K562 (cell line): ENCODE data around the gene SLC19A1. TPM values are rescaled to one million over a fixed set of nuclear protein-coding genes. Genes with fewer than 3 reads are reported as not detected.

ENCODE experiments used
- ATAC-seq: fragments of 200-7000 bp; cut with Tn5 transposase; 3 replicates; pipeline ENCODE4 v1.9.1; 2020; ENCODE audit warnings: moderate library complexity
- BruUV-seq: library from RNA; stranded (reverse); fragments of 400-500 nt; replicated peaks from 2 replicates; lab custom pipeline; 2021; lab: Mats Ljungman, UMichigan
- CTCF ChIA-PET: fragments of 300-600 bp; formaldehyde crosslinking; extraction: SDS; loops from one replicate; lab custom pipeline; 2021; ENCODE audit warnings: low intra/inter-chr PET ratio; lab: Yijun Ruan, JAX
- POLR2A ChIA-PET: fragments of 300-600, 350-650 bp; sonication (Branson Sonifier 250); formaldehyde crosslinking; extraction: SDS; loops from one replicate; lab custom pipeline; 2021; ENCODE audit warnings: antibody characterized with exemption, inconsistent platforms; lab: Yijun Ruan, JAX
- DNase-seq, 4 experiments: peaks; one replicate each; pipeline versions ENCODE4 v3.0.0 to v3.0.0-alpha.2; 2011 to 2018; ENCODE audit warnings: low spot score in 3 of 4, mixed read lengths in 3 of 4; ENCODE audit errors: extremely low read depth in 1 of 4
- FAIRE-seq: peaks from 2 replicates; lab custom pipeline; 2011; peaks lifted over from hg19 to GRCh38; lab: Jason Lieb, UNC
- H2AFZ ChIP-seq: 2 replicates; pipeline ENCODE4 v1.6.0; 2011; ENCODE audit warnings: low read depth, low read length, control low read depth, inconsistent platforms
- H3K27ac ChIP-seq: fragments of 200-600 bp; 3 replicates; pipeline ENCODE4 v1.8.0; 2011; ENCODE audit warnings: low read depth, mild to moderate bottlenecking, control low read depth, inconsistent platforms, low read length, moderate library complexity, mixed read lengths; ENCODE audit errors: extremely low read depth
- H3K27me3 ChIP-seq, 2 experiments: fragments of 300-600 bp in 1 of 2; 2 replicates in 1 of 2; 3 replicates in 1 of 2; pipeline versions ENCODE4 v1.6.0 to v1.8.0; 2011; ENCODE audit warnings: inconsistent platforms in 2 of 2, low read length in 2 of 2, mild to moderate bottlenecking in 1 of 2, mixed read lengths in 1 of 2, moderate library complexity in 1 of 2; ENCODE audit not compliant: control insufficient read depth in 2 of 2, insufficient read depth in 2 of 2
- H3K36me3 ChIP-seq: fragments of 300-600 bp; 3 replicates; pipeline ENCODE4 v1.8.0; 2011; ENCODE audit warnings: mild to moderate bottlenecking, low read length, inconsistent platforms; ENCODE audit not compliant: control insufficient read depth, insufficient read depth
- H3K4me1 ChIP-seq, 2 experiments: fragments of 200-600 bp in 1 of 2; replicated peaks in 1 of 2; 2 replicates in 1 of 2; 3 replicates in 1 of 2; pipeline versions ENCODE4 v1.5.1 to v1.8.0; 2011; ENCODE audit warnings: inconsistent platforms in 2 of 2, low read length in 2 of 2, mild to moderate bottlenecking in 1 of 2, mixed read lengths in 1 of 2, moderate library complexity in 1 of 2; ENCODE audit not compliant: control insufficient read depth in 2 of 2, insufficient read depth in 2 of 2
- H3K4me2 ChIP-seq: 2 replicates; pipeline ENCODE4 v1.6.1; 2011; ENCODE audit warnings: low read length, control low read depth, inconsistent platforms, mixed read lengths; ENCODE audit not compliant: insufficient read depth
- H3K4me3 ChIP-seq: fragments of 200-600 bp; sonication (generic), shearing (Covaris generic); 2 replicates; pipeline ENCODE4 v1.5.1; 2016; ENCODE audit warnings: control low read depth, inconsistent platforms
- H3K79me2 ChIP-seq: fragments of 200-600 bp; 3 replicates; pipeline ENCODE4 v1.8.0; 2011; ENCODE audit warnings: low read length, inconsistent platforms; ENCODE audit not compliant: control insufficient read depth, insufficient read depth
- H3K9ac ChIP-seq, 2 experiments: 2 replicates each; pipeline versions ENCODE4 v1.6.0 to v1.6.1; 2011; ENCODE audit warnings: low read depth in 2 of 2, low read length in 2 of 2, control low read depth in 1 of 2, inconsistent platforms in 1 of 2, mild to moderate bottlenecking in 1 of 2, mixed read lengths in 1 of 2; ENCODE audit not compliant: insufficient read depth in 1 of 2
- H3K9me1 ChIP-seq: one replicate; pipeline ENCODE4 v1.6.0; 2011; ENCODE audit warnings: inconsistent platforms, mild to moderate bottlenecking, low read length, moderate library complexity; ENCODE audit not compliant: control insufficient read depth, insufficient read depth
- H3K9me3 ChIP-seq: replicated peaks from 2 replicates; pipeline ENCODE4 v1.5.1; 2011; ENCODE audit warnings: low read depth, low read length, inconsistent platforms; ENCODE audit not compliant: control insufficient read depth, insufficient read depth
- H4K20me1 ChIP-seq: replicated peaks from 2 replicates; pipeline ENCODE4 v1.6.1; 2011; ENCODE audit warnings: low read length, inconsistent platforms, mixed read lengths; ENCODE audit not compliant: control insufficient read depth, insufficient read depth
- DMBX1 ChIP-seq: fragments of 250-450 bp; sonication (Bioruptor Pico); IDR thresholded peaks from 2 replicates; pipeline ENCODE4 v1.8.0; 2022; ENCODE audit warnings: inconsistent platforms, mild to moderate bottlenecking, moderate library complexity, borderline replicate concordance
- E2F4 ChIP-seq: sonication (generic); formaldehyde crosslinking; IDR thresholded peaks from 2 replicates; pipeline ENCODE4 v1.8.0; 2022; ENCODE audit warnings: mild to moderate bottlenecking, low read depth, missing genetic modification reagents
- ETS2 ChIP-seq: IDR thresholded peaks from 2 replicates; pipeline ENCODE4 v1.6.1; 2016; ENCODE audit warnings: borderline replicate concordance, missing genetic modification characterization, mild to moderate bottlenecking, moderate library complexity, missing compliant biosample characterization; ENCODE audit not compliant: poor library complexity, severe bottlenecking
- EWSR1 ChIP-seq: fragments of 450-650 bp; IDR thresholded peaks from 2 replicates; pipeline ENCODE4 v1.6.1; 2018; ENCODE audit warnings: borderline replicate concordance, mild to moderate bottlenecking, low read depth, moderate library complexity; ENCODE audit not compliant: partially characterized antibody
- L3MBTL2 ChIP-seq: fragments of 450-650 bp; IDR thresholded peaks from 2 replicates; pipeline ENCODE4 v1.6.1; 2016; ENCODE audit warnings: mild to moderate bottlenecking, moderate library complexity
- MAFG ChIP-seq: fragments of 450-650 bp; conservative IDR thresholded peaks from 2 replicates; pipeline ENCODE4 v1.6.1; 2016; ENCODE audit warnings: missing genetic modification characterization, missing compliant biosample characterization
- MLX ChIP-seq, 2 experiments: fragments of 450-650 bp in 1 of 2; sonication (generic) in 1 of 2; formaldehyde crosslinking; conservative IDR thresholded peaks; 2 replicates each; pipeline versions ENCODE4 v1.4.0 to v1.8.1; 2020 to 2022; ENCODE audit warnings: mild to moderate bottlenecking in 1 of 2, missing genetic modification reagents in 1 of 2
- MYC ChIP-seq, 2 experiments: fragments of 250-450 bp in 1 of 2; sonication (Bioruptor Pico) in 1 of 2; IDR thresholded peaks; 2 replicates each; pipeline versions ENCODE4 v1.5.1 to v1.6.1; 2012 to 2021; ENCODE audit warnings: low read depth in 2 of 2, borderline replicate concordance in 1 of 2, improper control_type of control experiment in 1 of 2, low read length in 1 of 2, mild to moderate bottlenecking in 1 of 2, moderate library complexity in 1 of 2
- POLR2AphosphoS2 ChIP-seq: IDR thresholded peaks from 2 replicates; pipeline ENCODE4 v1.6.1; 2012; ENCODE audit warnings: low read length, improper control_type of control experiment
- POLR2G ChIP-seq: fragments of 200-400 bp; formaldehyde crosslinking; IDR thresholded peaks from 2 replicates; pipeline ENCODE4 v1.6.1; 2017; ENCODE audit warnings: low read depth, mild to moderate bottlenecking, antibody characterized with exemption, low read length, moderate library complexity
- SOX6 ChIP-seq: fragments of 450-650 bp; IDR thresholded peaks from 2 replicates; pipeline ENCODE4 v1.6.1; 2014; ENCODE audit warnings: mild to moderate bottlenecking
- SRSF1 ChIP-seq: fragments of 200-400 bp; formaldehyde crosslinking; IDR thresholded peaks from 2 replicates; pipeline ENCODE4 v1.6.1; 2017; ENCODE audit warnings: mild to moderate bottlenecking, low read depth, low read length, moderate library complexity
- TAF7 ChIP-seq: fragments of 450-650 bp; IDR thresholded peaks from 2 replicates; pipeline ENCODE4 v1.6.1; 2016; ENCODE audit warnings: missing genetic modification characterization, missing compliant biosample characterization
- ZBED1 ChIP-seq: IDR thresholded peaks from 2 replicates; pipeline ENCODE4 v1.6.1; 2014
- ZC3H4 ChIP-seq: sonication (generic); formaldehyde crosslinking; IDR thresholded peaks from 2 replicates; pipeline ENCODE4 v1.9.0; 2021; ENCODE audit warnings: missing genetic modification reagents, borderline replicate concordance
- ZNF140 ChIP-seq: fragments of 250-450 bp; sonication (Bioruptor Pico); IDR thresholded peaks from 2 replicates; pipeline ENCODE4 v1.8.0; 2021; ENCODE audit warnings: moderate library complexity, mild to moderate bottlenecking, inconsistent platforms
- ZNF224 ChIP-seq: sonication (generic); formaldehyde crosslinking; IDR thresholded peaks from 2 replicates; pipeline ENCODE4 v1.8.0; 2022; ENCODE audit warnings: mild to moderate bottlenecking, missing genetic modification reagents
- ZNF785 ChIP-seq: fragments of 250-450 bp; sonication (Bioruptor Pico); IDR thresholded peaks from 2 replicates; pipeline ENCODE4 v1.4.0; 2020; ENCODE audit warnings: mild to moderate bottlenecking
- WGBS: fragments of 100-300 bp; shearing (Covaris generic); methylation state at CpG from one replicate; pipeline ENCODE4 v1.1.6; 2016; ENCODE audit warnings: low coverage, mixed read lengths; ENCODE audit not compliant: insufficient coverage; ENCODE audit errors: missing lambda C conversion rate; 5-methylcytosine and 5-hydroxymethylcytosine counted together
- in situ Hi-C: fragments of 300-500 bp; cut with MboI; formaldehyde crosslinking; loops from 4 replicates; pipeline ENCODE4 v1.15.0; 2018; ENCODE audit warnings: inconsistent platforms, mixed read lengths
- intact Hi-C: fragments of 100-400 bp; cut with micrococcal nuclease; formaldehyde crosslinking; loops from 2 replicates; pipeline ENCODE4 v1.14.2; 2022
- polyA plus RNA-seq, 8 experiments: library from polyadenylated mRNA; depleted of rRNA in 4 of 8; stranded (reverse) in 5 of 8; unstranded in 3 of 8; fragments of >200 nt; fragmentation: Nextera tagmentation in 2 of 8; fragmentation: Illumina TruSeq in 1 of 8; extraction: Ambion mirVana in 2 of 8; extraction: Trizol in 1 of 8; gene quantifications; 2 replicates each; pipeline versions ENCODE4 v1.2.1 to v1.2.3, GENCODE V29; 2011 to 2014; ENCODE audit warnings: inconsistent platforms in 1 of 8, missing spikeins in 1 of 8
- total RNA-seq, 7 experiments: library from RNA; depleted of rRNA in 6 of 7; stranded (reverse); fragments of >200 nt in 6 of 7; fragmentation: Illumina TruSeq in 2 of 7; extraction: Trizol in 2 of 7; gene quantifications; 2 replicates each; pipeline versions ENCODE4 v1.2.1 to v1.2.3, GENCODE V29; 2011 to 2021; ENCODE audit warnings: low replicate concordance in 1 of 7
- TF ChIP-seq, protein P1 (sequence below): fragments of 450-650 bp; IDR thresholded peaks from 2 replicates; pipeline ENCODE4 v1.6.1; 2016; ENCODE audit warnings: missing biosample characterization, missing genetic modification characterization
- TF ChIP-seq, protein P2 (sequence below): IDR thresholded peaks from 2 replicates; pipeline ENCODE4 v1.6.1; 2014; ENCODE audit warnings: antibody characterized with exemption

Gene SLC19A1
- total and polyA plus RNA-seq, 9 of the 15 experiments (the other 6 are each of a cell fraction or from before 2014, with no cell fraction given) = 0.65 to 88.7 (median 12.0) TPM

GRCh38 chr21:45512626-45513002 is 29.6 kb downstream of the SLC19A1 start:
- H3K9me3 ChIP-seq = no peaks in the 10 kb centered on the region
- H3K9ac ChIP-seq = peak overlapping the region in 1 of 2 experiments; percentile 50; a peak in 1 of 4 replicates
- H3K79me2 ChIP-seq = no peaks in the 10 kb centered on the region
- H3K36me3 ChIP-seq = peaks cover 63% of the 10 kb centered on the region; the same call in 2 of the 3 replicates
- in situ Hi-C loops = no loop called here
- FAIRE-seq (no peak), DNase-seq (no peak), ATAC-seq (no peak)
- H2AFZ ChIP-seq = no peak overlapping the region
- POLR2A ChIA-PET = interaction anchor here (0.5 to 1.1 kb wide), 4 partner anchors 13 to 50 kb away, joined by 3 read pairs; no protein-coding TSS in a partner anchor
- no peaks in the 10 kb centered on the region for H3K27me3 ChIP-seq
- no peaks in the 10 kb centered on the region for H3K9me1 ChIP-seq
- no peak overlapping the region for H3K4me2 ChIP-seq
- peaks cover 6 to 66% of the 10 kb centered on the region in 2 experiments; a peak in 4 of 5 replicates for H3K4me1 ChIP-seq
- intact Hi-C loops = no loop called here
- WGBS = 89% methylated on average over 8 of the region's 8 CpGs
- H4K20me1 ChIP-seq = peaks cover 12% of the 10 kb centered on the region
- no TSS peak for BruUV-seq
- CTCF ChIA-PET = no interaction called here
- H3K4me3 ChIP-seq = no peak overlapping the region
- no peak overlapping the region for H3K27ac ChIP-seq
- TF ChIP-seq MLX (CRISPR knock-in tag; conservative IDR thresholded peaks at IDR 0.05) = no peak
- peak; percentile 1; the same call in 1 of the 2 replicates for TF ChIP-seq POLR2G
- TF ChIP-seq, protein P1, sequence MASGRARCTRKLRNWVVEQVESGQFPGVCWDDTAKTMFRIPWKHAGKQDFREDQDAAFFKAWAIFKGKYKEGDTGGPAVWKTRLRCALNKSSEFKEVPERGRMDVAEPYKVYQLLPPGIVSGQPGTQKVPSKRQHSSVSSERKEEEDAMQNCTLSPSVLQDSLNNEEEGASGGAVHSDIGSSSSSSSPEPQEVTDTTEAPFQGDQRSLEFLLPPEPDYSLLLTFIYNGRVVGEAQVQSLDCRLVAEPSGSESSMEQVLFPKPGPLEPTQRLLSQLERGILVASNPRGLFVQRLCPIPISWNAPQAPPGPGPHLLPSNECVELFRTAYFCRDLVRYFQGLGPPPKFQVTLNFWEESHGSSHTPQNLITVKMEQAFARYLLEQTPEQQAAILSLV (tag) = no peak
- TF ChIP-seq ETS2 (tag) = no peak
- TF ChIP-seq TAF7 = no peak
- no peak for TF ChIP-seq E2F4
- TF ChIP-seq, protein P2, sequence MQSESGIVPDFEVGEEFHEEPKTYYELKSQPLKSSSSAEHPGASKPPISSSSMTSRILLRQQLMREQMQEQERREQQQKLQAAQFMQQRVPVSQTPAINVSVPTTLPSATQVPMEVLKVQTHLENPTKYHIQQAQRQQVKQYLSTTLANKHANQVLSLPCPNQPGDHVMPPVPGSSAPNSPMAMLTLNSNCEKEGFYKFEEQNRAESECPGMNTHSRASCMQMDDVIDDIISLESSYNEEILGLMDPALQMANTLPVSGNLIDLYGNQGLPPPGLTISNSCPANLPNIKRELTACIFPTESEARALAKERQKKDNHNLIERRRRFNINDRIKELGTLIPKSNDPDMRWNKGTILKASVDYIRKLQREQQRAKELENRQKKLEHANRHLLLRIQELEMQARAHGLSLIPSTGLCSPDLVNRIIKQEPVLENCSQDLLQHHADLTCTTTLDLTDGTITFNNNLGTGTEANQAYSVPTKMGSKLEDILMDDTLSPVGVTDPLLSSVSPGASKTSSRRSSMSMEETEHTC = no peak
- TF ChIP-seq SOX6 = no peak
- no peak for TF ChIP-seq SRSF1
- TF ChIP-seq EWSR1 = no peak
- TF ChIP-seq ZC3H4 = no peak
- no peak for TF ChIP-seq ZNF224 (CRISPR knock-in tag)
- TF ChIP-seq ZBED1 = no peak
- no peak for TF ChIP-seq MYC (IDR thresholded peaks at IDR 0.05; ENCODE audit: low read depth, low read length)
- TF ChIP-seq MYC (CRISPR knock-in tag; IDR thresholded peaks at IDR 0.05; ENCODE audit: borderline replicate concordance, low read depth) = no peak
- no peak for TF ChIP-seq L3MBTL2
- 0 out of 2 replicates have a peak, but pooled peaks have one; percentile 44 for TF ChIP-seq POLR2AphosphoS2
- TF ChIP-seq ZNF785 (CRISPR knock-in tag) = no peak
- TF ChIP-seq MAFG (tag) = no peak
- TF ChIP-seq ZNF140 (CRISPR knock-in tag) = no peak
- no peak for TF ChIP-seq DMBX1
